Endodermal cell (in vitro differentiated cells): Measurements from ENCODE around the gene HDGFL1. TPM values are rescaled to one million over a fixed set of nuclear protein-coding genes. Genes with fewer than 3 reads are reported as not detected.

Experiments
- DNase-seq: peaks from one replicate; pipeline ENCODE4 v3.0.0-alpha.2; 2017
- H3K27ac ChIP-seq: 2 replicates; pipeline ENCODE4 v1.5.1; 2013; ENCODE audit warnings: mild to moderate bottlenecking, low read depth, low read length, moderate library complexity
- H3K27me3 ChIP-seq: 2 replicates; pipeline ENCODE4 v1.6.1; 2013; ENCODE audit warnings: mild to moderate bottlenecking, low read length, moderate library complexity; ENCODE audit not compliant: insufficient read depth, control insufficient read depth, poor library complexity, severe bottlenecking
- H3K36me3 ChIP-seq: 2 replicates; pipeline ENCODE4 v1.7.0; 2013; ENCODE audit warnings: mild to moderate bottlenecking, low read length, moderate library complexity; ENCODE audit not compliant: control insufficient read depth, insufficient read depth
- H3K4me1 ChIP-seq: one replicate; pipeline ENCODE4 v1.7.0; 2013; ENCODE audit warnings: low read length; ENCODE audit not compliant: control insufficient read depth, insufficient read depth
- H3K4me3 ChIP-seq: 2 replicates; pipeline ENCODE4 v1.5.1; 2013; ENCODE audit warnings: mild to moderate bottlenecking, low read length, moderate library complexity
- H3K9ac ChIP-seq: 2 replicates; pipeline ENCODE4 v1.6.1; 2013; ENCODE audit warnings: mild to moderate bottlenecking, low read length, moderate library complexity; ENCODE audit not compliant: poor library complexity, severe bottlenecking; ENCODE audit errors: extremely low read depth
- H3K9me3 ChIP-seq: 2 replicates; pipeline ENCODE4 v1.6.1; 2013; ENCODE audit warnings: mild to moderate bottlenecking, low read length, moderate library complexity; ENCODE audit not compliant: control insufficient read depth
- H3K27ac Mint-ChIP-seq: 2 replicates; pipeline ENCODE4 v1.8.0; 2020; ENCODE audit warnings: mixed read lengths
- H3K27me3 Mint-ChIP-seq: 2 replicates; pipeline ENCODE4 v1.8.0; 2021; ENCODE audit warnings: mild to moderate bottlenecking, mixed read lengths; ENCODE audit not compliant: insufficient read depth
- H3K36me3 Mint-ChIP-seq: 2 replicates; pipeline ENCODE4 v1.8.0; 2020; ENCODE audit warnings: low read depth, mixed read lengths
- H3K4me1 Mint-ChIP-seq: 2 replicates; pipeline ENCODE4 v1.8.0; 2020; ENCODE audit warnings: mixed read lengths
- H3K4me3 Mint-ChIP-seq: 2 replicates; pipeline ENCODE4 v1.8.0; 2020; ENCODE audit warnings: mild to moderate bottlenecking, moderate library complexity, mixed read lengths
- H3K9me3 Mint-ChIP-seq: 2 replicates; pipeline ENCODE4 v1.8.0; 2020; ENCODE audit warnings: mild to moderate bottlenecking, mixed read lengths
- WGBS, 2 experiments: methylation state at CpG; one replicate each; pipeline versions ENCODE4 v1.1.5 to v1.1.7; 2013; ENCODE audit warnings: missing lambda C conversion rate in 2 of 2, mixed read lengths in 1 of 2; ENCODE audit not compliant: insufficient coverage in 1 of 2, insufficient read length in 1 of 2; 5-methylcytosine and 5-hydroxymethylcytosine counted together
- total RNA-seq, 2 donors: library from RNA; stranded (reverse); fragmentation: NEBNext Ultra II Directional in 1 of 2; extraction: Animal tissue kit (Norgen Biotek cat#: 25700) in 1 of 2; gene quantifications; 2 replicates in 1 of 2; 3 replicates in 1 of 2; pipeline ENCODE4 v1.2.1, GENCODE V29; 2021
- TF ChIP-seq, protein P1 (sequence below): fragments of 200-600 bp; sonication (generic); conservative IDR thresholded peaks from 2 replicates; pipeline ENCODE4 v1.5.0; 2021; ENCODE audit warnings: antibody characterized with exemption, mild to moderate bottlenecking

Gene HDGFL1
- total RNA-seq, 2 donors from 2014 or later, result not detected

GRCh38 chr6:22589118-22589517, 19.8 kb downstream of the HDGFL1 start:
- H3K9me3 ChIP-seq, result no peaks in the 10 kb centered on the region
- no peak for DNase-seq
- no peak overlapping the region for H3K9ac ChIP-seq
- Mint-ChIP-seq H3K4me1 (no peaks in the 10 kb centered on the region), H3K9me3 (no peaks in the 10 kb centered on the region), H3K4me3 (no peak overlapping the region), H3K36me3 (no peaks in the 10 kb centered on the region), H3K27ac (no peak overlapping the region), H3K27me3 (no peaks in the 10 kb centered on the region)
- no peak overlapping the region for H3K27ac ChIP-seq
- H3K4me1 ChIP-seq, result no peaks in the 10 kb centered on the region
- no peaks in the 10 kb centered on the region for H3K36me3 ChIP-seq
- no peak overlapping the region for H3K4me3 ChIP-seq
- TF ChIP-seq, protein P1, sequence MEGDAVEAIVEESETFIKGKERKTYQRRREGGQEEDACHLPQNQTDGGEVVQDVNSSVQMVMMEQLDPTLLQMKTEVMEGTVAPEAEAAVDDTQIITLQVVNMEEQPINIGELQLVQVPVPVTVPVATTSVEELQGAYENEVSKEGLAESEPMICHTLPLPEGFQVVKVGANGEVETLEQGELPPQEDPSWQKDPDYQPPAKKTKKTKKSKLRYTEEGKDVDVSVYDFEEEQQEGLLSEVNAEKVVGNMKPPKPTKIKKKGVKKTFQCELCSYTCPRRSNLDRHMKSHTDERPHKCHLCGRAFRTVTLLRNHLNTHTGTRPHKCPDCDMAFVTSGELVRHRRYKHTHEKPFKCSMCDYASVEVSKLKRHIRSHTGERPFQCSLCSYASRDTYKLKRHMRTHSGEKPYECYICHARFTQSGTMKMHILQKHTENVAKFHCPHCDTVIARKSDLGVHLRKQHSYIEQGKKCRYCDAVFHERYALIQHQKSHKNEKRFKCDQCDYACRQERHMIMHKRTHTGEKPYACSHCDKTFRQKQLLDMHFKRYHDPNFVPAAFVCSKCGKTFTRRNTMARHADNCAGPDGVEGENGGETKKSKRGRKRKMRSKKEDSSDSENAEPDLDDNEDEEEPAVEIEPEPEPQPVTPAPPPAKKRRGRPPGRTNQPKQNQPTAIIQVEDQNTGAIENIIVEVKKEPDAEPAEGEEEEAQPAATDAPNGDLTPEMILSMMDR, result no peak
- no peaks in the 10 kb centered on the region for H3K27me3 ChIP-seq

DNA sequence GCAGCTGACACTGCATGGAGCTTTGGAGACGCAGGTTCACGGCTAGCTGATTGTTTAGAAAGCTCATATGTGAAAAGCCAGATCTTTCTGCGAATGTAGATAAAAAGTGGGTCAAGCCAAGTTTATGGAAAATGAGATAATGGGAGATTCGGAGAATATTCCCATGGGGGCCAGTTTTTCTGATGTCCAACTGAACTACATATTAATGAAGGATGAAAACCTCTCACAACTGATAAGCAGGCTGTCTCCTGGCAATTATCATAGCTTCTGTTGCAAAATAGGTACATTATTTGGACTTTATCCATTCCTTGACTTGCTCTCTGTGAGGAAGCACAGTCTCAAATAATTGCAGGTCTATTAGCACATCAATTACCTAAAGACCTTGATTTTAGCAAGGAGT, 21.1 kb downstream of the HDGFL1 start:
- no peaks in the 10 kb centered on the region for H3K4me1 ChIP-seq
- no peak overlapping the region for H3K27ac Mint-ChIP-seq
- TF ChIP-seq, protein P1, result no peak
- no peaks in the 10 kb centered on the region for H3K27me3 Mint-ChIP-seq
- H3K4me3 ChIP-seq, result no peak overlapping the region
- no peak overlapping the region for H3K9ac ChIP-seq
- no peaks in the 10 kb centered on the region for H3K9me3 Mint-ChIP-seq
- no peak for DNase-seq
- no peaks in the 10 kb centered on the region for H3K36me3 Mint-ChIP-seq
- H3K27me3 ChIP-seq, result no peaks in the 10 kb centered on the region
- H3K9me3 ChIP-seq, result no peaks in the 10 kb centered on the region
- WGBS, 2 experiments, result 92% methylated on average over 4 of the region's 4 CpGs
- no peak overlapping the region for H3K4me3 Mint-ChIP-seq
- H3K4me1 Mint-ChIP-seq, result no peaks in the 10 kb centered on the region
- no peaks in the 10 kb centered on the region for H3K36me3 ChIP-seq
- no peak overlapping the region for H3K27ac ChIP-seq

DNA sequence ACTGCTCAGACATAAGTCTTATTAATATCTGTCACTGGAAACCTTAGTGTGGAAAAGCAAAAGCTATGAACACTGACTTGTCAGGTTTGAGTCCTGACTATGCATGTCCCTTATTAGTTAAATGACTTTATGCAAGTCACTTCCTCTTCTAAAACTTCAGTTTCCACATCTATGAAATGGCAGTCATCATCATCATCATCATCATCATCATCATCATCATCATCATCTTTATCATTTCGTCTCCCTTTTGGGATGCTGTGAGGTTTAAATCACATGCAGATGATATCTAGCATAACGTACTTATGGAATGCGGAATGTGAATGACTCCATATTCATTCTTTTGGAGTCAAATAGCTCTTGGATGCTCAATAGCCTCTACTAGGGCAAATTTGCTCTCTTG, 24.5 kb downstream of the HDGFL1 start:
- Mint-ChIP-seq H3K4me3 (no peak overlapping the region), H3K36me3 (no peaks in the 10 kb centered on the region), H3K9me3 (no peaks in the 10 kb centered on the region), H3K4me1 (no peaks in the 10 kb centered on the region), H3K27me3 (no peaks in the 10 kb centered on the region), H3K27ac (no peak overlapping the region)
- no peak overlapping the region for H3K4me3 ChIP-seq
- no peaks in the 10 kb centered on the region for H3K36me3 ChIP-seq
- DNase-seq, result no peak
- TF ChIP-seq, protein P1, result no peak
- no peak overlapping the region for H3K27ac ChIP-seq
- H3K4me1 ChIP-seq, result no peaks in the 10 kb centered on the region
- H3K9me3 ChIP-seq, result no peaks in the 10 kb centered on the region
- H3K27me3 ChIP-seq, result no peaks in the 10 kb centered on the region
- WGBS, 2 experiments, result 93 to 100% methylated on average over 3 of the region's 3 CpGs
- no peak overlapping the region for H3K9ac ChIP-seq
